HCT116 (cell line): Measurements from ENCODE around the gene PLEKHG3. TPM values are rescaled to one million over a fixed set of nuclear protein-coding genes. Genes with fewer than 3 reads are reported as not detected.

Experiments used
- ATAC-seq: fragments of 200-7000 bp; cut with Tn5 transposase; 2 replicates; pipeline ENCODE4 v1.9.1; 2020; ENCODE audit warnings: mild to moderate bottlenecking, moderate library complexity
- BruUV-seq: library from RNA; stranded (reverse); fragments of 400-500 nt; replicated peaks from 2 replicates; lab custom pipeline; 2021; lab: Mats Ljungman, UMichigan
- CTCF ChIA-PET: fragments of 300-600 bp; sonication (Branson Sonifier 250); formaldehyde crosslinking; loops from one replicate; lab custom pipeline; 2021; ENCODE audit warnings: antibody characterized with exemption; lab: Charles Lee
- POLR2A ChIA-PET: fragments of 300-600, 350-600 bp; sonication (Branson Sonifier 250); formaldehyde crosslinking; loops from one replicate; lab custom pipeline; 2021; ENCODE audit warnings: antibody characterized with exemption; lab: Charles Lee
- RAD21 ChIA-PET, 2 experiments: fragments of 300-600 bp; sonication (Branson Sonifier 250); formaldehyde crosslinking; loops; one replicate each; lab custom pipeline; 2023; ENCODE audit warnings: low total read pairs in 2 of 2; ENCODE audit not compliant: uncharacterized antibody in 2 of 2, unreplicated experiment in 2 of 2, low non-redundant PET in 1 of 2; lab: Charles Lee
- DNase-seq: peaks from one replicate; pipeline ENCODE4 v3.0.0-alpha.2; 2010; ENCODE audit warnings: low read depth, low spot score
- H2AFZ ChIP-seq: fragments of 200-600 bp; shearing (Covaris generic), sonication (generic); 2 replicates; pipeline ENCODE4 v1.6.1; 2017; ENCODE audit warnings: low read depth, mixed run types, mixed read lengths, antibody characterized with exemption, low read length; ENCODE audit not compliant: poor library complexity, severe bottlenecking
- H3K27ac ChIP-seq: 2 replicates; pipeline ENCODE4 v1.5.1; 2012; ENCODE audit warnings: low read depth, low read length
- H3K27me3 ChIP-seq: fragments of 200-600 bp; sonication (generic); 2 replicates; pipeline ENCODE4 v1.6.1; 2016; ENCODE audit warnings: mixed run types, low read length, mixed read lengths; ENCODE audit not compliant: insufficient read depth
- H3K36me3 ChIP-seq, 2 experiments: fragments of 200-500 bp in 1 of 2; fragments of 200-600 bp in 1 of 2; sonication (Bioruptor generic) in 1 of 2; sonication (generic) in 1 of 2; 2 replicates each; pipeline versions ENCODE4 v1.5.1 to v1.6.1; 2014 to 2016; ENCODE audit warnings: low read length in 2 of 2, inconsistent platforms in 1 of 2, mixed read lengths in 1 of 2, mixed run types in 1 of 2; ENCODE audit not compliant: insufficient read depth in 2 of 2, control insufficient read depth in 1 of 2
- H3K4me1 ChIP-seq, 2 experiments: fragments of 200-600 bp in 1 of 2; sonication (generic) in 1 of 2; 2 replicates each; pipeline versions ENCODE4 v1.5.1 to v1.6.1; 2012 to 2017; ENCODE audit warnings: low read length in 2 of 2, inconsistent platforms in 1 of 2, mild to moderate bottlenecking in 1 of 2, mixed read lengths in 1 of 2, mixed run types in 1 of 2, moderate library complexity in 1 of 2; ENCODE audit not compliant: insufficient read depth in 2 of 2, control insufficient read depth in 1 of 2
- H3K4me2 ChIP-seq: fragments of 200-600 bp; sonication (generic); 2 replicates; pipeline ENCODE4 v1.6.1; 2017; ENCODE audit warnings: mixed run types, low read length, mixed read lengths
- H3K4me3 ChIP-seq, 2 experiments: fragments of 200-600 bp in 1 of 2; sonication (generic) in 1 of 2; replicated peaks in 1 of 2; 2 replicates each; pipeline ENCODE4 v1.5.1; 2011 to 2016; ENCODE audit warnings: low read length in 2 of 2, control low read depth in 1 of 2, low read depth in 1 of 2, mild to moderate bottlenecking in 1 of 2, mixed read lengths in 1 of 2, mixed run types in 1 of 2
- H3K79me2 ChIP-seq: fragments of 200-600 bp; sonication (generic); 2 replicates; pipeline ENCODE4 v1.6.1; 2017; ENCODE audit warnings: mild to moderate bottlenecking, mixed run types, low read length, moderate library complexity, mixed read lengths; ENCODE audit not compliant: insufficient read depth
- H3K9ac ChIP-seq: fragments of 200-600 bp; sonication (generic); 2 replicates; pipeline ENCODE4 v1.6.1; 2016; ENCODE audit warnings: low read length, mixed read lengths
- H3K9me2 ChIP-seq: fragments of 200-600 bp; sonication (generic), shearing (Covaris generic); 2 replicates; pipeline ENCODE4 v1.6.1; 2017; ENCODE audit warnings: mixed run types, mild to moderate bottlenecking, moderate library complexity; ENCODE audit not compliant: insufficient read depth
- H3K9me3 ChIP-seq, 2 experiments: fragments of 200-500 bp in 1 of 2; fragments of 200-600 bp in 1 of 2; sonication (Bioruptor generic) in 1 of 2; sonication (generic) in 1 of 2; 2 replicates each; pipeline ENCODE4 v1.6.1; 2014 to 2017; ENCODE audit warnings: low read length in 2 of 2, mixed read lengths in 2 of 2, inconsistent platforms in 1 of 2, low read depth in 1 of 2, mild to moderate bottlenecking in 1 of 2, mixed run types in 1 of 2, moderate library complexity in 1 of 2; ENCODE audit not compliant: control insufficient read depth in 1 of 2, insufficient read depth in 1 of 2
- H4K20me1 ChIP-seq: fragments of 200-600 bp; sonication (generic), shearing (Covaris generic); 2 replicates; pipeline ENCODE4 v1.6.1; 2017; ENCODE audit warnings: mixed run types, mild to moderate bottlenecking, moderate library complexity; ENCODE audit not compliant: insufficient read depth
- CBX3 ChIP-seq: IDR thresholded peaks from 2 replicates; pipeline ENCODE4 v1.6.1; 2012; ENCODE audit warnings: low read depth
- CEBPB ChIP-seq: IDR thresholded peaks from 2 replicates; pipeline ENCODE4 v1.6.1; 2012; ENCODE audit warnings: low read depth
- CTCF ChIP-seq, 3 experiments: fragments of 200-600 bp in 1 of 3; sonication (generic) in 1 of 3; IDR thresholded peaks in 2 of 3; conservative IDR thresholded peaks in 1 of 3; 2 replicates each; pipeline ENCODE4 v1.5.1; 2012 to 2017; ENCODE audit warnings: low read depth in 2 of 3, low read length in 2 of 3, antibody characterized with exemption in 1 of 3, borderline replicate concordance in 1 of 3, control low read depth in 1 of 3, mild to moderate bottlenecking in 1 of 3, mixed read lengths in 1 of 3, mixed run types in 1 of 3, moderate library complexity in 1 of 3; ENCODE audit not compliant: insufficient read depth in 1 of 3
- ELF1 ChIP-seq: IDR thresholded peaks from 2 replicates; pipeline ENCODE4 v1.6.1; 2012; ENCODE audit warnings: low read depth, borderline replicate concordance
- EZH2phosphoT487 ChIP-seq: fragments of 200-600 bp; IDR thresholded peaks from 2 replicates; pipeline ENCODE4 v1.6.1; 2018; ENCODE audit warnings: antibody characterized with exemption, borderline replicate concordance
- MAX ChIP-seq: IDR thresholded peaks from 2 replicates; pipeline ENCODE4 v1.6.1; 2012
- POLR2A ChIP-seq: IDR thresholded peaks from 2 replicates; pipeline ENCODE4 v1.7.0; 2011; ENCODE audit warnings: borderline replicate concordance; ENCODE audit not compliant: insufficient read depth, insufficient read length; ENCODE audit errors: extremely low read depth
- REST ChIP-seq: IDR thresholded peaks from 2 replicates; pipeline ENCODE4 v1.6.1; 2012; ENCODE audit warnings: low read depth
- SP1 ChIP-seq: IDR thresholded peaks from 2 replicates; pipeline ENCODE4 v1.6.1; 2012; ENCODE audit warnings: low read depth
- ZBTB33 ChIP-seq: IDR thresholded peaks from 2 replicates; pipeline ENCODE4 v1.6.1; 2011; ENCODE audit warnings: mild to moderate bottlenecking, low read length, moderate library complexity; ENCODE audit not compliant: insufficient replicate concordance; ENCODE audit errors: extremely low read depth
- ZNF274 ChIP-seq: fragments of 200-500 bp; sonication (Bioruptor generic); IDR thresholded peaks from 2 replicates; pipeline ENCODE4 v1.6.1; 2014; ENCODE audit warnings: mild to moderate bottlenecking, low read depth, low read length, inconsistent platforms
- intact Hi-C: fragments of 100-400 bp; cut with micrococcal nuclease; formaldehyde crosslinking; loops from 2 replicates; pipeline ENCODE4 v1.10.0; 2022
- total RNA-seq: library from RNA; stranded (reverse); gene quantifications from one replicate; pipeline ENCODE4 v1.2.1, GENCODE V29; 2021; ENCODE audit not compliant: unreplicated experiment

The PLEKHG3 gene
- total RNA-seq, 1 experiment from 2014 or later: 55.6 TPM

- BruUV-seq: no TSS peak
- intact Hi-C loops: no loop called here
- H3K36me3 ChIP-seq: peaks cover 0 to 3% of the 10 kb centered on the region in 2 experiments; a peak in 1 of 4 replicates
- 0 out of 2 replicates have a peak overlapping the region, but pooled peaks have one; percentile 3 for H3K9ac ChIP-seq
- H3K4me1 ChIP-seq: peaks cover 55 to 63% of the 10 kb centered on the region in 2 experiments
- H3K9me3 ChIP-seq: no peaks in the 10 kb centered on the region
- ChIA-PET POLR2A (no interaction called here), CTCF (no interaction called here), RAD21 (no interaction called here)
- H4K20me1 ChIP-seq: no peaks in the 10 kb centered on the region
- no peak for DNase-seq
- 0 out of 2 replicates have a peak overlapping the region, but pooled peaks have one; percentile 74 for H3K4me2 ChIP-seq
- H3K27ac ChIP-seq: peak overlapping the region; percentile 7; the same call in 1 of the 2 replicates
- TF ChIP-seq MAX: no peak
- TF ChIP-seq EZH2phosphoT487: no peak
- TF ChIP-seq ELF1: no peak
- no peak for TF ChIP-seq POLR2A
- no peak for TF ChIP-seq REST
- no peak for TF ChIP-seq SP1
- TF ChIP-seq CBX3: no peak
- TF ChIP-seq CEBPB: no peak
- TF ChIP-seq CTCF (IDR thresholded peaks at IDR 0.05 in 2 of 3, conservative IDR thresholded peaks at IDR 0.05 in 1 of 3; ENCODE audit: borderline replicate concordance in 1 of 3, insufficient read depth in 1 of 3, low read depth in 2 of 3, low read length in 2 of 3): no peak
- TF ChIP-seq ZNF274: no peak
- TF ChIP-seq ZBTB33: no peak
- H3K27me3 ChIP-seq: no peaks in the 10 kb centered on the region
- H3K4me3 ChIP-seq: no peak overlapping the region
- no peak overlapping the region for H2AFZ ChIP-seq
- no peaks in the 10 kb centered on the region for H3K9me2 ChIP-seq
- peaks cover 96% of the 10 kb centered on the region for H3K79me2 ChIP-seq
- ATAC-seq: no peak
These were observed 11.0 kb downstream of the PLEKHG3 start for GRCh38 chr14:64715146-64715627.
